GM21576 (cell line): Measurements from ENCODE around the gene TRIM15.
"Not testable (repeated sequence)": the region's sequence is repeated elsewhere in the genome, so short reads cannot be mapped to it uniquely, and the experiment has no call there.

ENCODE experiments used
- ATAC-seq: cut with Tn5 transposase; IDR thresholded peaks from one replicate; pipeline ENCODE4 v1.9.1; 2021; ENCODE audit warnings: mild to moderate bottlenecking, moderate library complexity; ENCODE audit not compliant: unreplicated experiment

TRIM15 gene

DNA sequence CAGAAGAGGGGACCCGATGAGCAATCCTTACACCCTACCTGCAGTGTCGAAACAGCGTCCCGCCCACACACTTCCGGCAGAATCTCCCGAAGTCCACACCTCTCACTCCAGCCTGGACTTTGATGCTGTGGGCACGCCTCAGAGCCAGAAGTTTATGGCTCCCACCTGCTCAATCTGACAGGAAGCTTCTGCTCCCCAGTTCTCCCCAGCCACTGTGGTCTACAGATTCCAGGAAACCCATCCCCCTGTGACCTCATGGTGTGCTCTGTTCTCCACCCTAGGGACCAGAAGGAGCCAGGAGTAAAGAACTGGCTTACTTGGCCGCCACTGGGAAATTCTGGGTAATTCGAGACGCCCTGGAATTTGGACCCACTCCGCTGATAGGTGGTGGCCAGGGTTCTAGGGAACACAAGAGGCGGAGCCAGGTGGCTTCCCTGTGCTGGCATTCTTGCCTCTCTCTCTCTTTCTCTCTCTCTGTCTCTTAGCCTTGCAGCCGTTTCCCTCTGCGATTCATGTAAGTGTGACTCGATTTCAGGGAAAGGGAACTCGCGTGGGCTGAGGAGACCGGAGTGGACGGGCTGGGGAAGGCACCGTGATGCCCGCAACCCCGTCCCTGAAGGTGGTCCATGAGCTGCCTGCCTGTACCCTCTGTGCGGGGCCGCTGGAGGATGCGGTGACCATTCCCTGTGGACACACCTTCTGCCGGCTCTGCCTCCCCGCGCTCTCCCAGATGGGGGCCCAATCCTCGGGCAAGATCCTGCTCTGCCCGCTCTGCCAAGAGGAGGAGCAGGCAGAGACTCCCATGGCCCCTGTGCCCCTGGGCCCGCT lies at the start of gene TRIM15:
TSS of gene TRIM15 (plus strand) at position 457 of the 828 bp plus-strand sequence. CDS start at position 596, 139 bp downstream.
- no peak for ATAC-seq

DNA sequence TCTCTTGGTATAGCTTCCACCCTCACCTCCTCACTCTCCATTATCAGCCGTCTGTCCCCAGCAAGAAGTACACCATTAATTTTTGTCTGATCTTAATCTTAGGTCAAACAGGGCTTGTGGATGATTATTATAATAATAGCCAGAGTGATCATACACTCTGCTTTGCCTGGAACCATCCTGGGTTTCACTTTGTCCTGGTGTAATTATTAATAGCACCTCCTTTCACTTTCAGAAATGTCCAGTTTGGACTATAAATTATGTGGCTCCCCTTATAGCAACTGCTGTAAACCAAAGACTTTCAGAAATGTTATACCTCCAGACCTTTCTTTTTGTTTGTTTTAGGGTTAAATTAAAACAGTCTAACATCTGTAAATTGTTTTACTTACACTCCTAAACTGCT lies 49.5 kb upstream of the TRIM15 start:
- ATAC-seq = no peak

DNA sequence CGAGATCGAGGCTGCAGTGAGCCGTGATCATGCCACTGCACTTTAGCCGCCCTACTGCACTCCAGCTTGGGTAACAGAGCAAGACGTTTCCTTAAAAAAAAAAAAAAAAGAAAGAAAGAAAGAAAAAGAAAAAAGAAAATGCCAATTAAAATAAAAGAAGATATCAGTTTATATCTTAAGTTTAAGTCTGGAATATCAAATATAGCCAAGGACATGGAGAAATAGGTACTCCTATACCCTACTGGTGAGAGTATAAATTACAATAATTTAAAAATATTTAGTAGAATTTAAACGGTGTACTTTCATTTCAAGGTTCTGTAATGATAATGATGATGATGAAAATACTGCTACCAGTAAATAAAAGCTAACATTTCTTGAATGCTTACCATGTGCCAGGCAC lies 46.6 kb upstream of the TRIM15 start:
- no peak for ATAC-seq

DNA sequence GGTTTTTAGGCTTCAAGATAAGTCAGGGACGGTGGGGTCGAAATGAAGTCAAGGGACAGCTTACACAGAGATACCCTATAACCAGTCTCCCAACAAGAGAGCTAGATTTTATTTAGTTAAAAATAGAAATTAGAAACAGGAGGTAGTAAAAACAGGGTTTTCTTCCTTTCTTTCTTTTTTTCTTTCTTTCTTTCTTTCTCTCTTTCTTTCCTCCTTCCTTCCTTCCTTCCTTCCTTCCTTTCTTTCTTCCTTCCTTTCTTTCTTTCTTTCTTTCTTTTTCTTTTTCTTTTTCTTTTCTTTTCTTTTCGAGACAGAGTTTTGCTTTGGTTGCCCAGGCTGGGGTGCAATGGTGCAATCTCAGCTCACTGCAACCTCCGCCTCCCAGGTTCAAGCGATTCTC lies 44.7 kb upstream of the TRIM15 start:
- not testable (repeated sequence) for ATAC-seq

DNA sequence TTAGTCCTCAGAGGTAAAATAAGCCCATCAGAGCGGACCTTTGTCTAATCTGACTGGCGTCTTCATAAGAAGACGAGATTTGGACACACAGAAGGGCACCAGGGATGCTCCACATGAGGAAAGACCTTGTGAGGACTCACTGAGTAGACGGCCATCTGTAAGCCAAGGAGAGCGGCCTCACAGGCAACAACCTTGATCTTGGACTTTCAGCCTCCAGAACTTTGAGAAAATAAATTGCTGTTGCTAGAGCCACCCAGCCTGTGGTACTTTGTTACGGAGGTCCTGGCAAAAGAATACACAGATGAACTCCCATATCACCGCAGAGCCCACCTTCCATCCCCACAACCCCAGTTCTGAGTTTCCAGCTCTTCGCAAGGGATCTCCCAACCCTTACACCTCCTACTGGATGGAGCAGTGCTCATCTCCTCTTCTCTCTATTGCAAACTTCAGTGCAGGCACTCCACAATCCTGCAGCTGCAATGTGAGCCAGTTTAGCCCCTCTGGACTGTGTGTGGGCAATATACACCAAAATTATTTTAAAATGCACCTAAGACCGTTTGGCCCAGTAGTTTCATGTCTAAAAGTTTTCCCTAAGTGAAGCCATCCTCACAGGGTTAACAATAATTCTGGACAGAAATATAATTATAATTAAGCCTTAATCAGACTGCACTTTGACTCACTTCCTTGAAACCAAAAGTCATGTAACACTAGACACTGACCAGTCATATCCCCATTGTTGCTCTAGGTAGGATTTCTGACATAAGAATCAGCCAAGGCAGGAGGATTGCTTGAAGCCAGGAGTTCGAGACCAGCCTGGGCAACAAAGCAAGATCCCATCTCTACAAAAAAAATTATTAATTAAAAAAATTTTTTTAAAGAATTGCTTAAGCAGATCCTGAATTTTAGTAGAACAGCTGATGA lies 41.6 kb upstream of the TRIM15 start:
- no peak for ATAC-seq

DNA sequence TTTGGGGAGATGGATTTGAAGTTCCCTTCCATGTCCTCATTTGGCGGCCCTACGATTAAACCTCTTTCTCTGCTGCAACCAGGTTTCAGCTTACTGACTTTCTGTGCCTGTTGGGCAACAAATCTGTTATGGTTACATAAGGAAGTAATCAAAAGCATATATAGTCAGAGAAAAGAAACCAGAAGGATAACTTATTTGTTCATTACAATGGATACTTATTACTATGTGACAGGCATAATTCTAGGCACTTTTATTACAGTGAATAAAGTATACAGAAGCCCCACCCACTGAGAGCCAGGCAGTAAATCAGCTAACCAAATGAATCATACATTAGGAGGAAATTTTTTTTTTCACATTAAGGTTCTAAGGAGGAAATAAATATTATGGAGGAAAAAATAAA lies 40.8 kb upstream of the TRIM15 start:
- no peak for ATAC-seq

DNA sequence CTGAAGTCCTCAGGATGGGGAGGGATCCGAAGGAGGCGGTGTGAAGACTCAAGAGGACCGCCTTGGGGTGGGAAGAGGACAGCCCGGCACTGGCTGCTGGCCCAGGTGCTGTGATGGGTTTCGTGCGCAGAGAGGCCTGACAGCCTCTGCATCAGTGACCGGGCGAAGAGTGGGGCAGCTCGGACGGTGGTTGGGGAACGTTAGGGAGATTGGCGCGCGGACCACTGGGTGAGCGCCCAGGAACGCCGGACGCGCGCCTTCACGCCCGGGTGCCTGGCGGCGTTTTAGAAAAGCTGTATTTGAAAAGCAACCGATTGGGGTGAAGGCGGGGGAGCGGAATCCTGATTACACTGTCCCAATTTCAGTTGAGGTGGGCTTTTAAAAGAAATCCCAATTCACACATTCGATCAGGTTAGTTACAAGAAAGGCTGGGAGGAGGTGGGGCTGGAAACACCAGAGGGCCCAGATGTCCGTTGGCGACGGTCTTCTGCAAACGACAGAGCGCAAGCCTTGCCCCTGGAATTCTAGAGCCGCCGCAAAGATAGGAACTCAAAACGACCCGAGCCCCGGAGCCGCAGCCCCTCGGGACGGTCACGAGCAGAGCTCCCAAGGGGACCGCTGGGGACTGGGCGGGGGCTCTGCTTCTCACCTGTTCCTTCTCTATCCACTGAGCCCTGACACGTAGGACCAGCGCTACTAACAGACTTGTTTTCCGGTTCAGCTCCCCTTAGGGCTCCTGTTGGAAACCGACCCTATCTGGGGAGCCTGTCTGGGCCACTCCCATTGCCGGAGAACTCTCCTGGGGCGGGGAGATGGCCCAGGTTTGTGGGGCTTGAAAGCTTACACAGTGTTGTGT lies 35.9 kb upstream of the TRIM15 start:
- no peak for ATAC-seq

DNA sequence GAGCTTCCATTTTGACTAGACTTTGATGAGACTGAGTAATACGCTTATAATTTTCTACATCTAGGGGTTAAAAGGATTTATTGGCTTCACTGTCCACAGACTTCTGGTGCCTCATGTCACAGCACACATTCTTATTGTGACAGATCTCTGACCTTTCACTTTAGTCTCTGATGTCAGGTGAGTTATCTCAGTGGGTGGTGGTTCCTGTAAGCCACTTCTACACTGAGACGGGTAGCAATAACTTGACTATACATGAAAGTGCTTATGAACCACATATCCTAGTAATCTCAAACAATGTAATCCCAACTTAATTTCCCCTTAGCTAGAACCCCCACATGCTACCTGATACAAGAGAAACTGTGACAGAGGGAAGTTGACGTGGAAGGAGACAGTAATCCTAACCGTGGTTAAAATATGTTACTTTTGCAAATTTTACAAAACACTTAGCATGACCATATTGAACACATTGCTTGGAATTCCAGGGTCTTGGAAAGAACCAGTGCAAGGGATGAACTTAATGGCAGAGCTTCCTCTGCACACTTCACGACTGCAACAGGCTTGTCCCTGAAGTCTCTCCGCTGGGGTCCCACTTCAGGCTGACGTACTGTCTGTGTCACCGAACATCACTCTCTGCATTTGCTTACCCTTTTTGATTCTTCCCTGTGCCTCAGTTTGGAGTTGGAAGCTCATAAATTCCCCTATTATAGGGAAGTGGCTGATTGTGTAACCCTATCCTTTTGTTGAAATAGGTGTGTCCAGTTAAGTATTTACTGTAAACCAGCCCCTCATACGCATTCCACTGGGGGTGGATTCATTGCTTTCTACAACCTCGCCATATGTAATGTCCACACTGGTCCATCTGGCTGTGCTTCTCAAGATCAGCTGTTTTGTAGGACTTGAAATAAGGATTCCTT lies 33.8 kb upstream of the TRIM15 start:
- ATAC-seq = no peak

DNA sequence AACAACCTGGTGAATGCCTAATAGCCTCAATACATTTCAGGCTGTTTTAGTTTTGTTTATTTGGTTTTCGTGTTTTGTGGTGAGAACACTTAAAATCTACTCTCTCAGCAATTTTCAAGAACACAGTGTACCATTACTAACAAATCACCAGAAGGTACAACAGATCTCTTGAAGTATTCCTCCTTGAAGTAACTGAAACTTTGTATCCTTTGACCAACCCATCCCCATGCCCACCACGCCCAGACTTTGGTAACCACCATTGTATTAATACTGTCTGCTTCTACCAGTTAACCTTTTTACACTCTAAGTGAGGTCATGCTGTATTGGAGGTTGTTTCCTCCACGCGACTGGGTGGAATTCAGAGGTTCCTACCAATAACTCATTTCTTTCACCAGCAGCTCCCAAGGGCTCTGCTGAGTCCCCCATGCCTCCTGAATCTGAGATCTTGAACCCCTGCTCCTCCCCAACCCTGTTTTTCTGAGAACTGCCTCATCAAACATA lies 33.1 kb upstream of the TRIM15 start:
- ATAC-seq = no peak

DNA sequence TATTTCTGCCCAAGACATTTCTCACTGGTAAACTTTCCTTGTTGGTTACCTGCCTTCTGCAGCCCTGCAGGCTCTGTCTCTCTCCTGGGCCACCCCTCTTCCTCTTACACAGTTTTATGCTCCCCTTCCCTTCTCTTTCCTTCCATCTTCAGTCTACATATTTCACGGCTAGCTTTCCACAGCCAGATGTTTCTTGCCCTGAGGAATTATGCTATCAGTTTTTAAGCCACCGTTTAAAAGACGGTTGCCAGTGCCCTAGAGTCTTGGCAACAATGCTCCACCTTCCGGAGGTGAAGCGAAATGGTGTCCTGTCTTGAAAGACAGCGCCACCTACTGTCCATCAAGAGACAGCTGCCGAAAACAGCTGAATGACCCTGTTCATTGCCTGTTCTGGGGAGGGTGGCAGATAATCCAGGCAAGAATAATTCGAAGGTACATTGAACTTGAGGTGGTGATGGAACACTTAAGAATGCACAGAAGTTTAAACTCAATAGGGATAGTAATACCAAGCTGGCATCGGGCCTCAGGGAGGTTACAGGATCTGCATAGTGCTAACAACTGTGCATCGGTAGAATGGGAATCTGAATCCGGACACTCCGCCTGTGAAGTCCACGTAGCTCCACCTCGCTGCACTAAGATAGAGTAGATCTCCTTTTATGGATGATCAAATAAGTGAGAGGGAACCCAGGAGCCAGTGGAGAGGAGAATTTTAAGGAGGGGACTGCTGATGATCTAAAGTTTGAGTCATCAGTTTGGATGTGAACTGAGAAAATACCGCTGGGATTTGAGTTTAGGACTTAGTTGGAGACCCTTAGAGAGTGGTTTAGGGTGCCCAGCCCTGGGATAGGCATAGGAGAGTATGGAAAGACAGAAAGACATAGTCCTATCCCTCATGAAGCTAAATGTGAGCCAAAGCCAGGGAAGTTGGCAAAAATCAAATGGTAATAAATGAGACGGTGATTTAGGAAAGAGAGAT lies 32.2 kb upstream of the TRIM15 start:
- peak; percentile 62 for ATAC-seq

DNA sequence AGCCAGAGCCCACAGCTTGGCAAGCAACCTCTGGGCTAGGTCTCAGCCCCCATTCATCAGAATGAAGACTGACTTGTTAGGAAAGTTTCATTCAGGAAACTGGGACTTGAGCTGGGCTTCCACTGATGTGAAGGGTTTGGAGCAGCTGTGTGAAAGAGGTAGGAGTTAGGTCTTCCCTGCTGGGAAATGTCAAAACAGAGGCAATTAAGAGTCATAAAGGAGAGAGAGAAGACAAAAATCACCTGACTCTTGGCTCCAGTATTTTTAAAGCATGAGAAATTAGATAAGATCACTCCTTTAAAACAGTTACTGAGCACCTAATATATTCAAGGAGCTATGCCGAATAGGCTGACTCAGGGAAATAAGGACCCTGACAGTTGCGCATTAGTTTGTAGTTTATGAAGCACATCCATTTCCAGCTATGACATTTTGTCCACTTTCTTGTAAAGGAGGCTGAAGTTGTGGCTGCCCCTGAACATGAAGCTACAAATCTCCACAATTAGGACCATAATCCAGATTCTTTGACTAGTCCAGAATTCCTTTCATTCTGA lies 31.3 kb upstream of the TRIM15 start:
- no peak for ATAC-seq

DNA sequence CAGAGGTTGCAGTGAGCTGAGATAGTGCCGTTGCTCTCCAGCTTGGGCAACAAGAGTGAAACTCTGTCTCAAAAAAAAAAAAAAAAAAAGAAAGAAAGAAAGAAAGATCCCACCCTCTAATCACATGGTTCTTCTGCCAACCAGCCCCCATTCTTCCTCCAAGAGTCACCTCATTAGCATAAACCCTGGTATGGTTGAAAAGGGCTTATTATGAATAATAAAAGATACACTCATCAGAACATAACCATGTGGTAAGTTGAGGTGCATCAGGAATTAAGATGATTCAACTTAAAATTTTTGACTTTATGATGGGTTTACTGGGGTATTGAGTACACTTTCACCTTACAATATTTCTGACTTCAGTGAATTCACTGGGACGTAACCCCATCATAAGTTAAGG lies 28.2 kb upstream of the TRIM15 start:
- no peak for ATAC-seq

DNA sequence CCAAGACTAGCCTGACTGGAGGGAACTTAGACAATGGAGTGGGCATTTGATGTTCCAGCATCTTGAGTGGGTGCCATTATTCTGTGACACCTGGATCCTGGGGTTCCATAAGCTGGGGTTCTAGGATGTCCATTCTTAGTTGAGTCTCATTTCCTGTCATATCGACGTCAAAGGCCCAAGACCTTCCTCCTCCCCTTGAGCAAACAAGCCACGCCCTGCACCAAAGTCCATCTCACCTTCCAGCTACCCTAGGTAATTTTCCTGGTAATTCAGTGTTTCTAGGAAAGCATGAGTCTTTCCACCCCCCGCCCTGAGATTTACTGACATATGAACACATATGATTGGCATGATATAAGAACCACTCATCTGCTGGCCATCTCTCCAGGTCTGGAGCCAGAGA lies 27.6 kb upstream of the TRIM15 start, which contains the start of gene TRIM40:
TSS of gene TRIM40 (plus strand) at position 384 of the 400 bp plus-strand sequence. CDS start 897 bp downstream, outside the sequence.
- ATAC-seq = no peak

DNA sequence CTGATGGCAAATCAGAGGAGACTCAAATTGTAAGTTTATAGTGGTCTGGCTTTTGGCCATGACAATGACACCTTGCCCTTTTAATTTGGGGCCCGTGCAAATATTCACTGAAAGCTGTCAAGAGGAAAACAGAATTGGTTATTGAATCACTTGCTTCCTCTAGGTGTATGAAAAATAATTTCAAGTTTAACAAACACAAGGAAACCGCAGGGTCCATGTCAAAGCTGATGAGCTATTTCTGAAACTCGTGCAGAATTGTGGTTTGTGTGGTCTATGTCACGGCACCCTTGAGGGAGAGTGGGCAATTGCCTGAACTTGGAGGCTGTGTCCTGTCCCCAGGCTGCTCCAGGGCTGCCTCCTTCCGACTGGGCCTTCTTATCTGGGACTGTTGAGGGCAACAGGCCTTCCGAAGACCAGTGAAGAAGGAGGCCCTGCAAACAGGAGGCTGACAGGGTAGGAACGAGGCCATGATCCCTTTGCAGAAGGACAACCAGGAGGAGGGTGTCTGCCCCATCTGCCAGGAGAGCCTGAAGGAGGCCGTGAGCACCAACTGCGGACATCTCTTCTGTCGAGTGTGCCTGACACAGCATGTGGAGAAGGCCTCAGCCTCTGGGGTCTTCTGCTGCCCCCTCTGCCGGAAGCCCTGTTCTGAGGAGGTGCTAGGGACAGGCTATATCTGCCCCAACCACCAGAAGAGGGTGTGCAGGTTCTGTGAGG lies 26.6 kb upstream of the TRIM15 start:
- no peak for ATAC-seq

DNA sequence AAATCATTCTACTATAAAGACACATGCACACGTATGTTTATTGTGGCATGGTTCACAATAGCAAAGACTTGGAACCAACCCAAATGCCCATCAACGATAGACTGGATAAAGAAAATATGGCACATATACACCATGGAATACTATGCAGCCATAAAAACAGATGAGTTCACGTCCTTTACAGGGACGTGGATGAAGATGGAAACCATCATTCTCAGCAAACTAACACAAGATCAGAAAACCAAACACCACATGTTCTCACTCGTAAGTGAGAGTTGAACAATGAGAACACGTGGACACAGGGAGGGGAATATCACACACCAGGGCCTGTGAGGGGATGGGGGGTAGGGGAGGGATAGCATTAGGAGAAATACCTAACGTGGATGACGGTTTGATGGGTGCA lies 23.1 kb upstream of the TRIM15 start:
- ATAC-seq = not testable (repeated sequence)

DNA sequence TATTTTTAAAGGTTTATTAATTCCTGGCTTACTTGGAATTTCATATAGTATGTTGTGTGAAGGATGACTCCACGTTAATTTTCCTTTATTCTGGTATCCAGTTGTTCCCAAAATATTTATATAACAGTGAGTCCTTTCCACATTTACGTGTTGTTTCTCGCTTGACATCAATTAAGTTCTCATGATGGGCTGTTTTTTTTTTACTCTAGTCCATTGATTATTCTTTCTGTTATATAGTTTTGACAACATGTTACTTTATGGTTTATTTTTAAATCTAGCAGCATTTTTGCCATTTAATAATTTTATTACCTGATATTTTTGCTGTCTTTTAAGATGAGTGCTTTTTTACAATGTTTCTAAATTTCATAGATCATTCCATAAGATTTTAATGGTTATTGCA lies 20.7 kb upstream of the TRIM15 start:
- no peak for ATAC-seq

DNA sequence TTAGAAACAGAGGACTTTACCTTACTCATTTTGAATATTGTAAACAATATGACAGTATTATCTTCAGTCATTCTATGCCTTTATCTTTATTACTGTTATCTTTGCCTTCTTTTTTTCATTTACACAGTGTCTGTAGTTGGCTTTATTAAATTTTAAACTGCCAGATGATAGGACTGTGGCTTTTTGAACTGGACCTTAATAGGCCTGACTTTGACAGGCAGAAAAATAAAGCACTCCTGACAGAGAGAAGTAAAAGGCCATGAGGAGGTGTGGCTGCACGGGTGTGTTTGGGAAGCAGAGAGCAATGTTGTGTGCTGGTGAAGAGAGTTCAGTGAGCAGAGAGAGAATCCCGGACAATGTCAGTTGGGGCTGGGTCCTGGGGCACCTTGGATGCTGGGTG lies 19.6 kb upstream of the TRIM15 start:
- no peak for ATAC-seq
